NT2/D1 (cell line): Measurements from ENCODE around the gene ITGB1.

Experiments used
- YY1 ChIP-seq: IDR thresholded peaks from 2 replicates; pipeline ENCODE4 v1.6.1; 2011; ENCODE audit not compliant: insufficient read length, insufficient read depth
- ZNF274 ChIP-seq: IDR thresholded peaks from 2 replicates; pipeline ENCODE4 v1.6.1; 2011; ENCODE audit warnings: mild to moderate bottlenecking, low read depth, low read length

GRCh38 chr10:32985775-32986350 is 27.8 kb upstream of the ITGB1 start:
- no peak for TF ChIP-seq YY1
- TF ChIP-seq ZNF274: no peak
